Measurements from ENCODE around the gene UGT1A9.

DNA sequence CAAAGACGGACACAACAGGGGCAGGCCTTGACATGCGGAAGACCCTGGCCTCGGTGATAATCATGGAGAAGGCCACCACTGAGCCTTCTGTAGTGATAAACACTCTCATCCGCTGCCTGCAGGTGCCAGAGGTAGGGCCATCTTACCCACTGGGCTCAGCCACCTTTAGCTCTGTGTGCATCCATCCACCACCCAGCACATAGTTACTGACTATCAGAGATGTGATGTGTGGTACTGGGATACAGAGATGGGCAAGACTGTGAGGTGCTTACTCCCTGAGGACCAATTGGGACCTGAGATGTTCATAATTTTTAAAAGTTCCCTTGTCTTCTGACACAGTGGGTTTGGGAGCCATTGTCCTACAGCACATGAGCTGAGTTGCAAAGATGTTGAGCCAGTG is 108.0 kb downstream of the UGT1A9 start:
- no peak for TF ChIP-seq CTCF (IDR thresholded peaks at IDR 0.05; ENCODE audit: low read length)
- TF ChIP-seq EZH2phosphoT487 (IDR thresholded peaks at IDR 0.05; ENCODE audit: low read length): no peak
- no peak for TF ChIP-seq EZH2 (optimal IDR thresholded peaks at IDR 0.05; ENCODE audit: low read depth, low read length)

Measured in MM.1S (cell line).